HepG2 (cell line): ENCODE results near the gene PIM3. TPM values are rescaled to one million over a fixed set of nuclear protein-coding genes. Genes with fewer than 3 reads are reported as not detected.

Source experiments
- CC2D1A ChIP-seq: sonication (generic); formaldehyde crosslinking; IDR thresholded peaks from 2 replicates; pipeline ENCODE4 v1.8.1; 2023; ENCODE audit warnings: mild to moderate bottlenecking, missing genetic modification reagents
- DNMT1 ChIP-seq: sonication (generic); formaldehyde crosslinking; IDR thresholded peaks from 2 replicates; pipeline ENCODE4 v1.5.1; 2020; ENCODE audit warnings: mild to moderate bottlenecking, missing genetic modification reagents
- GATAD2A ChIP-seq: IDR thresholded peaks from 2 replicates; pipeline ENCODE4 v1.6.1; 2016
- MLX ChIP-seq: IDR thresholded peaks from 2 replicates; pipeline ENCODE4 v1.6.1; 2016
- MXI1 ChIP-seq: IDR thresholded peaks from 3 replicates; pipeline ENCODE4 v1.6.1; 2012; ENCODE audit warnings: low read depth, low read length, inconsistent platforms, borderline replicate concordance
- NCOR1 ChIP-seq: fragments of 200-600 bp; sonication (generic); IDR thresholded peaks from 2 replicates; pipeline ENCODE4 v1.7.0; 2017; ENCODE audit warnings: antibody characterized with exemption, low read length, borderline replicate concordance
- NFRKB ChIP-seq: fragments of 450-650 bp; IDR thresholded peaks from 2 replicates; pipeline ENCODE4 v1.6.1; 2017
- NKX3-1 ChIP-seq: sonication (generic); formaldehyde crosslinking; IDR thresholded peaks from 2 replicates; pipeline ENCODE4 v1.5.0; 2020; ENCODE audit warnings: missing genetic modification reagents
- PRDM15 ChIP-seq: sonication (generic); formaldehyde crosslinking; IDR thresholded peaks from 2 replicates; pipeline ENCODE4 v1.4.0; 2020; ENCODE audit warnings: missing genetic modification reagents
- SAFB2 ChIP-seq: sonication (generic); formaldehyde crosslinking; IDR thresholded peaks from 2 replicates; pipeline ENCODE4 v1.5.1; 2020; ENCODE audit warnings: missing genetic modification reagents, low read depth, mild to moderate bottlenecking, borderline replicate concordance
- SMARCE1 ChIP-seq: fragments of 450-650 bp; IDR thresholded peaks from 2 replicates; pipeline ENCODE4 v1.6.1; 2017; ENCODE audit warnings: borderline replicate concordance
- SSRP1 ChIP-seq: IDR thresholded peaks from 2 replicates; pipeline ENCODE4 v1.6.1; 2016; ENCODE audit warnings: control low read depth
- TAF1 ChIP-seq: sonication (generic); formaldehyde crosslinking; IDR thresholded peaks from 2 replicates; pipeline ENCODE4 v1.4.0; 2020; ENCODE audit warnings: missing genetic modification reagents
- TRAFD1 ChIP-seq: sonication (generic); formaldehyde crosslinking; IDR thresholded peaks from 2 replicates; pipeline ENCODE4 v1.5.1; 2020; ENCODE audit warnings: missing genetic modification reagents, mild to moderate bottlenecking, borderline replicate concordance
- ZMAT3 ChIP-seq: sonication (generic); formaldehyde crosslinking; conservative IDR thresholded peaks from 2 replicates; pipeline ENCODE4 v1.7.0; 2021; ENCODE audit warnings: missing genetic modification reagents
- ZNF232 ChIP-seq: sonication (generic); formaldehyde crosslinking; IDR thresholded peaks from 2 replicates; pipeline ENCODE4 v1.4.0; 2020; ENCODE audit warnings: missing genetic modification reagents, borderline replicate concordance
- ZNF280D ChIP-seq: sonication (generic); formaldehyde crosslinking; IDR thresholded peaks from 2 replicates; pipeline ENCODE4 v1.5.1; 2020; ENCODE audit warnings: mild to moderate bottlenecking, missing genetic modification reagents
- ZNF382 ChIP-seq: sonication (generic); formaldehyde crosslinking; IDR thresholded peaks from 2 replicates; pipeline ENCODE4 v1.5.0; 2020; ENCODE audit warnings: missing genetic modification reagents, mild to moderate bottlenecking, borderline replicate concordance
- ZNF484 ChIP-seq: sonication (generic); formaldehyde crosslinking; IDR thresholded peaks from 2 replicates; pipeline ENCODE4 v1.5.1; 2020; ENCODE audit warnings: mild to moderate bottlenecking, low read depth, missing genetic modification reagents, borderline replicate concordance
- ZNF747 ChIP-seq: sonication (generic); formaldehyde crosslinking; IDR thresholded peaks from 2 replicates; pipeline ENCODE4 v1.8.1; 2023; ENCODE audit warnings: missing genetic modification reagents, mild to moderate bottlenecking, borderline replicate concordance
- ZNF773 ChIP-seq: sonication (generic); formaldehyde crosslinking; IDR thresholded peaks from 2 replicates; pipeline ENCODE4 v1.4.0; 2020; ENCODE audit warnings: missing genetic modification reagents, borderline replicate concordance
- polyA plus RNA-seq, 8 experiments: library from polyadenylated mRNA; depleted of rRNA in 3 of 8; stranded (reverse) in 7 of 8; unstranded in 1 of 8; fragments of >200 nt; fragmentation: Illumina TruSeq in 4 of 8; extraction: Trizol in 4 of 8; gene quantifications; 2 replicates each; pipeline versions ENCODE4 v1.2.1 to v1.2.3, GENCODE V29; 2011 to 2016; ENCODE audit warnings: low read depth in 4 of 8, missing spikeins in 1 of 8, mixed read lengths in 1 of 8; ENCODE audit not compliant: insufficient read depth in 1 of 8
- total RNA-seq, 5 experiments: library from RNA; depleted of rRNA; stranded (reverse); fragments of >200 nt; fragmentation: Illumina TruSeq; extraction: Trizol; gene quantifications; 2 replicates each; pipeline ENCODE4 v1.2.3, GENCODE V29; 2016; ENCODE audit warnings: low read depth in 1 of 5

PIM3 gene
- total and polyA plus RNA-seq, 2 of the 13 experiments (the other 11 are each of a cell fraction or from before 2014, with no cell fraction given): 21.6 to 31.2 TPM

- peak; percentile 94 for TF ChIP-seq MLX (CRISPR knock-in tag)
- peak; percentile 54; the same call in 1 of the 2 replicates for TF ChIP-seq ZNF232 (CRISPR knock-in tag)
- no peak for TF ChIP-seq SMARCE1
- TF ChIP-seq ZNF280D (CRISPR knock-in tag): peak; percentile 90
- peak; percentile 67 for TF ChIP-seq PRDM15 (CRISPR knock-in tag)
- peak; percentile 59; the same call in 1 of the 2 replicates for TF ChIP-seq ZNF484 (CRISPR knock-in tag)
- TF ChIP-seq ZMAT3 (CRISPR knock-in tag): peak; percentile 89; the same call in 1 of the 2 replicates
- TF ChIP-seq TAF1 (CRISPR knock-in tag): peak; percentile 78
- no peak for TF ChIP-seq CC2D1A (CRISPR knock-in tag)
- peak; percentile 71; the same call in 1 of the 2 replicates for TF ChIP-seq ZNF747 (CRISPR knock-in tag)
- TF ChIP-seq NCOR1: no peak; the same call in 1 of the 2 replicates
- TF ChIP-seq SSRP1: peak; percentile 74; the same call in 1 of the 2 replicates
- no peak for TF ChIP-seq SAFB2
- TF ChIP-seq GATAD2A (CRISPR knock-in tag): peak; percentile 91
- TF ChIP-seq ZNF382 (CRISPR knock-in tag): no peak
- peak; percentile 97; the same call in 2 of the 3 replicates for TF ChIP-seq MXI1
- TF ChIP-seq NFRKB: no peak
- no peak for TF ChIP-seq DNMT1 (CRISPR knock-in tag)
- no peak for TF ChIP-seq ZNF773 (CRISPR knock-in tag)
- TF ChIP-seq TRAFD1 (CRISPR knock-in tag): no peak
- peak; percentile 61; the same call in 1 of the 2 replicates for TF ChIP-seq NKX3-1 (CRISPR knock-in tag)
Observed at GRCh38 chr22:49970528-49971231, 10.1 kb downstream of the PIM3 start (continued).
